PFSK-1 (cell line): ENCODE data around the gene PCGF2.

Experiments used
- FOXP2 ChIP-seq: optimal IDR thresholded peaks from 2 replicates; pipeline ENCODE3; 2011; ENCODE audit warnings: borderline replicate concordance, control low read depth, inconsistent platforms; ENCODE audit not compliant: insufficient read depth; ENCODE audit errors: extremely low read length, extremely low read depth
- POLR2AphosphoS5 ChIP-seq: IDR thresholded peaks from 2 replicates; pipeline ENCODE4 v1.6.1; 2012; ENCODE audit warnings: low read depth, mild to moderate bottlenecking, control low read depth, low read length, moderate library complexity
- SIN3A ChIP-seq: IDR thresholded peaks from 2 replicates; pipeline ENCODE4 v1.6.1; 2012; ENCODE audit warnings: mild to moderate bottlenecking, low read length, moderate library complexity, borderline replicate concordance; ENCODE audit not compliant: insufficient read depth
- TAF1 ChIP-seq: IDR thresholded peaks from 2 replicates; pipeline ENCODE4 v1.6.1; 2012; ENCODE audit warnings: low read length, control low read depth, borderline replicate concordance; ENCODE audit not compliant: insufficient read depth
- TF ChIP-seq, protein P1 (sequence below), 2 experiments: IDR thresholded peaks; 2 replicates each; pipeline versions ENCODE4 v1.6.1 to v1.8.0; 2011 to 2012; ENCODE audit warnings: low read depth in 2 of 2, low read length in 2 of 2, control low read depth in 1 of 2, inconsistent platforms in 1 of 2, mild to moderate bottlenecking in 1 of 2, moderate library complexity in 1 of 2; ENCODE audit not compliant: insufficient read depth in 1 of 2

Gene PCGF2

DNA sequence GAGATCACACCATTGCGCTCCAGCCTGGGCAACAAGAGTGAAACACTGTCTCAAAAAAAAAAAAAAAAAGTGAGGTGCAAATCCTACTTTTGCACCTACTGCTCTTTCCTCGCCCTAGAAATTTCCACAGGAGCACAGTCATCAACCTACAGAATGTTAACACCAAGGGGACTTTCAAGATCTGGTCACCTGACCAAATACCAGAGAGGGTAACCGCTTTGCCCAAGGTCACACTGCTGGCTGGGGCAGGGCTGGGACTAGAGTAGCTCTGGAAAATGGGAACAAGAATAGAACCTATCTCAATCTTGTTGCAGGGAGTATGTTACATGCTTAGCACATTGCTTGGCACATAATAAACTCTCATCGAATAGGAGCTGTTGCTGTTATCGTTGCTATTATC, 49.4 kb downstream of the PCGF2 start:
- TF ChIP-seq, protein P1, sequence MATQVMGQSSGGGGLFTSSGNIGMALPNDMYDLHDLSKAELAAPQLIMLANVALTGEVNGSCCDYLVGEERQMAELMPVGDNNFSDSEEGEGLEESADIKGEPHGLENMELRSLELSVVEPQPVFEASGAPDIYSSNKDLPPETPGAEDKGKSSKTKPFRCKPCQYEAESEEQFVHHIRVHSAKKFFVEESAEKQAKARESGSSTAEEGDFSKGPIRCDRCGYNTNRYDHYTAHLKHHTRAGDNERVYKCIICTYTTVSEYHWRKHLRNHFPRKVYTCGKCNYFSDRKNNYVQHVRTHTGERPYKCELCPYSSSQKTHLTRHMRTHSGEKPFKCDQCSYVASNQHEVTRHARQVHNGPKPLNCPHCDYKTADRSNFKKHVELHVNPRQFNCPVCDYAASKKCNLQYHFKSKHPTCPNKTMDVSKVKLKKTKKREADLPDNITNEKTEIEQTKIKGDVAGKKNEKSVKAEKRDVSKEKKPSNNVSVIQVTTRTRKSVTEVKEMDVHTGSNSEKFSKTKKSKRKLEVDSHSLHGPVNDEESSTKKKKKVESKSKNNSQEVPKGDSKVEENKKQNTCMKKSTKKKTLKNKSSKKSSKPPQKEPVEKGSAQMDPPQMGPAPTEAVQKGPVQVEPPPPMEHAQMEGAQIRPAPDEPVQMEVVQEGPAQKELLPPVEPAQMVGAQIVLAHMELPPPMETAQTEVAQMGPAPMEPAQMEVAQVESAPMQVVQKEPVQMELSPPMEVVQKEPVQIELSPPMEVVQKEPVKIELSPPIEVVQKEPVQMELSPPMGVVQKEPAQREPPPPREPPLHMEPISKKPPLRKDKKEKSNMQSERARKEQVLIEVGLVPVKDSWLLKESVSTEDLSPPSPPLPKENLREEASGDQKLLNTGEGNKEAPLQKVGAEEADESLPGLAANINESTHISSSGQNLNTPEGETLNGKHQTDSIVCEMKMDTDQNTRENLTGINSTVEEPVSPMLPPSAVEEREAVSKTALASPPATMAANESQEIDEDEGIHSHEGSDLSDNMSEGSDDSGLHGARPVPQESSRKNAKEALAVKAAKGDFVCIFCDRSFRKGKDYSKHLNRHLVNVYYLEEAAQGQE (IDR thresholded peaks at IDR 0.05; ENCODE audit: insufficient read depth in 1 of 2, low read depth in 2 of 2, low read length in 2 of 2) = no peak
- TF ChIP-seq POLR2AphosphoS5 (no peak), TAF1 (no peak), SIN3A (no peak), FOXP2 (no peak)

DNA sequence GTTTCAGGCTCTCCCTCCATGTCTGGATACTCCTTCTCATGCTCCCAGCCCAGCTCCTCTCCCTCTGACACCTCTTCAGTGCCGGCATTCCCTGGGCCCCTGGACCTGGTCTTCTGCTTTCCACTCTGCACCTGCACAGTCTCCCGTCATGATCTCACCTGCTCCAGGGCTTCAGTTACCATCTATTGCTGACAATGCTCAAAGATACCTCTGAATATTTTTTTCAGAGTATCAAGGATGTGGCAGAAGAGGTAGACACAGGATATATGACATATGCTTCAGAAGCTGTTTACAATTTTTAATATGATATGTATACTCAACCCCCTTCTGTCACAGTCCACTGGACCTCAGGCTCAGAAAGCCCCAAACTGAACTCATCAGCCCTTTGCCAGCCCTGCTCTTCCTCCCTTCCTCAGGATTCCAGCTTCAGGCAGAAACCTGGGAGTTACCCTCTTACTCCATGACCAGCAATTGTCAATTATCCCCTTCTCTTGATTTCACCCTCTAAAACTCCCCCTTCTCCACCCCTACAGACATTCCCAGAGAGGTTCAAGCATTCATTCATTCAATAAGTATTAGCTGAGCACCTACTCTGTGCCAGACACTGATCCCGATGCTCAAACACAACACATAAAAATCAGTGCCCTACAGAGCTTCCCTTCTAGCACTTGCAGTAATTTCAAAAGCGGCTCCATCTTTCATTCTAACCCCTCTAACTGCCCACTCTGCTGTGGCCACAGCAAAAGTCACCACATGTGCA, 50.9 kb downstream of the PCGF2 start:
- TF ChIP-seq TAF1 (no peak), POLR2AphosphoS5 (no peak), SIN3A (no peak), FOXP2 (no peak)
- TF ChIP-seq, protein P1 (IDR thresholded peaks at IDR 0.05; ENCODE audit: insufficient read depth in 1 of 2, low read depth in 2 of 2, low read length in 2 of 2) = no peak

DNA sequence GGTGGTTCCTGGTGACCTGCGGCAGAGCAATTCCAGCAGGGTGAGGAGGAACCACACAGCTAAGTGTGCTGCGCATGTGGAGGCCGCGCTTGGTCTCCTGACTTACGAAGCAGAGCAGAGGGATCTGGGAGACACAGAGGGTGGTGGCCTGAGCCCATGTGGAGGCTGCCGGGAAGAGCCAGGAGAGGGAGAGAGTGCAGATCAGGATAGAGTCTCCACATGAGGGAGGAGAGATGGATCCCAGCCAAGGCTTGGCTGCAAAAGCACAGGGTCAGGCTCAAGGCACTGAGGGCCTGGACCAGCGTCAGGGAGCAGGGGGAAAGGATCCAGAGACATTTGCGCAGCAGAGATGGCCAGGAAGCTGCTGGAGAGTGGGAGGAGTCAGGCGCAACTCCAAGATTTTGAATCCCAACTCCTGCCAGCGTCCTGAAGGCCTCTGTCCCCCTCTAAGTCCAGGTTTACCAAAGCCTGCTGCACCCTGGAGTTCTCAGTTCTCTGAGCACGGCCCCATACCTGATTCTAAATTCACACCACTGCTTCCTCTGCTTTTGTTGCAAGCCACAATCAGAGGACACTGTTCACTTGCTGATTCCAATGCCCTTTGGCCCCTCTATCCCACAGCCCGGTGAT, 54.3 kb downstream of the PCGF2 start:
- no peak for TF ChIP-seq SIN3A
- TF ChIP-seq, protein P1 (IDR thresholded peaks at IDR 0.05; ENCODE audit: insufficient read depth in 1 of 2, low read depth in 2 of 2, low read length in 2 of 2) = no peak
- peak; percentile 17; the same call in 1 of the 2 replicates for TF ChIP-seq TAF1
- TF ChIP-seq POLR2AphosphoS5 = peak; percentile 66
- TF ChIP-seq FOXP2 = peak; percentile 30

DNA sequence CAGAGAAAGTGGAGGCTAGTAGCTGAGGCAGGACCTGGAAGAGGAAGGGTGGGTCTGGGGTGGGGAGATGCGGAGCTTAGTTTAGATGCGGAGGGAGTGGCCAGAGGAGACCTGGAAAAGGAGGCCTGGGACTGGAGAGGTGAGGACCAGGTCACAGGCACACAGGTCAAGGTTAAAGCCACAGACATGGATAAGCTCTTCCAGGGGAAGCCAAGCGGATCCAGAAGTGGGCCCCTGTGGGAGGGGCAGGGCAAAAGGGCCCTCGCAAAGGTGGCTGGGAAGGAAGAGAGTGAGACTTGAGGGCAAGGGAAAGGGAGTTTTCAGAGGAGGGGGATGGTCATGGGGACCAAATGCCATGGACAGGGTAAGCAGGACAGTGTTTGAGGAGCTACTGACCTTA, 57.0 kb downstream of the PCGF2 start:
- TF ChIP-seq, protein P1 (IDR thresholded peaks at IDR 0.05; ENCODE audit: insufficient read depth in 1 of 2, low read depth in 2 of 2, low read length in 2 of 2) = no peak
- TF ChIP-seq FOXP2 = no peak
- no peak for TF ChIP-seq SIN3A
- no peak for TF ChIP-seq TAF1
- TF ChIP-seq POLR2AphosphoS5 = no peak
